HEK293T (cell line): ENCODE data around the gene KRTAP6-1.

ENCODE experiments used
- CTCF ChIA-PET: fragments of 350-600 bp; formaldehyde crosslinking; extraction: SDS; loops from one replicate; lab custom pipeline; 2021; ENCODE audit warnings: antibody characterized with exemption, inconsistent platforms; lab: Yijun Ruan, JAX
- POLR2A ChIA-PET: fragments of 350-600 bp; formaldehyde crosslinking; extraction: SDS; loops from one replicate; lab custom pipeline; 2020; ENCODE audit warnings: antibody characterized with exemption, inconsistent platforms; lab: Yijun Ruan, JAX
- DNase-seq: peaks from one replicate; pipeline ENCODE4 v3.0.0; 2012; ENCODE audit warnings: mixed read lengths; ENCODE audit errors: extremely low spot score
- ARNT ChIP-seq: fragments of 450-650 bp; IDR thresholded peaks from 2 replicates; pipeline ENCODE4 v1.6.1; 2017; ENCODE audit warnings: mild to moderate bottlenecking
- BHLHE40 ChIP-seq: fragments of 450-650 bp; IDR thresholded peaks from 2 replicates; pipeline ENCODE4 v1.6.1; 2016; ENCODE audit warnings: mild to moderate bottlenecking, moderate library complexity, borderline replicate concordance
- CTBP1 ChIP-seq: fragments of 450-650 bp; IDR thresholded peaks from 2 replicates; pipeline ENCODE4 v1.6.1; 2016; ENCODE audit warnings: borderline replicate concordance
- ELF4 ChIP-seq: fragments of 450-650 bp; IDR thresholded peaks from 2 replicates; pipeline ENCODE4 v1.6.1; 2017; ENCODE audit warnings: antibody characterized with exemption
- FOXA1 ChIP-seq: fragments of 450-650 bp; IDR thresholded peaks from 2 replicates; pipeline ENCODE4 v1.6.1; 2016; ENCODE audit warnings: mild to moderate bottlenecking
- FOXK2 ChIP-seq: fragments of 450-650 bp; IDR thresholded peaks from 2 replicates; pipeline ENCODE4 v1.6.1; 2016; ENCODE audit warnings: mild to moderate bottlenecking
- FOXM1 ChIP-seq: fragments of 450-650 bp; IDR thresholded peaks from 2 replicates; pipeline ENCODE4 v1.6.1; 2017; ENCODE audit warnings: mild to moderate bottlenecking, borderline replicate concordance
- HDGF ChIP-seq: fragments of 450-650 bp; IDR thresholded peaks from 2 replicates; pipeline ENCODE4 v1.6.1; 2017; ENCODE audit warnings: antibody characterized with exemption, borderline replicate concordance
- L3MBTL2 ChIP-seq: fragments of 450-650 bp; conservative IDR thresholded peaks from 2 replicates; pipeline ENCODE4 v1.6.1; 2016; ENCODE audit warnings: mild to moderate bottlenecking
- LEF1 ChIP-seq: fragments of 450-650 bp; IDR thresholded peaks from 2 replicates; pipeline ENCODE4 v1.6.1; 2017; ENCODE audit warnings: mild to moderate bottlenecking, borderline replicate concordance
- NFRKB ChIP-seq: fragments of 450-650 bp; IDR thresholded peaks from 2 replicates; pipeline ENCODE4 v1.6.1; 2016; ENCODE audit warnings: mild to moderate bottlenecking, moderate library complexity
- SP1 ChIP-seq: fragments of 450-650 bp; IDR thresholded peaks from 2 replicates; pipeline ENCODE4 v1.6.1; 2017
- SUZ12 ChIP-seq: fragments of 450-650 bp; IDR thresholded peaks from 2 replicates; pipeline ENCODE4 v1.6.1; 2016; ENCODE audit warnings: mild to moderate bottlenecking
- TARDBP ChIP-seq: fragments of 450-650 bp; IDR thresholded peaks from 2 replicates; pipeline ENCODE4 v1.6.1; 2016
- ZNF384 ChIP-seq: fragments of 450-650 bp; IDR thresholded peaks from 2 replicates; pipeline ENCODE4 v1.6.1; 2016
- TF ChIP-seq, protein P1 (sequence below): fragments of 450-650 bp; IDR thresholded peaks from 2 replicates; pipeline ENCODE4 v1.6.1; 2016

The KRTAP6-1 gene

DNA sequence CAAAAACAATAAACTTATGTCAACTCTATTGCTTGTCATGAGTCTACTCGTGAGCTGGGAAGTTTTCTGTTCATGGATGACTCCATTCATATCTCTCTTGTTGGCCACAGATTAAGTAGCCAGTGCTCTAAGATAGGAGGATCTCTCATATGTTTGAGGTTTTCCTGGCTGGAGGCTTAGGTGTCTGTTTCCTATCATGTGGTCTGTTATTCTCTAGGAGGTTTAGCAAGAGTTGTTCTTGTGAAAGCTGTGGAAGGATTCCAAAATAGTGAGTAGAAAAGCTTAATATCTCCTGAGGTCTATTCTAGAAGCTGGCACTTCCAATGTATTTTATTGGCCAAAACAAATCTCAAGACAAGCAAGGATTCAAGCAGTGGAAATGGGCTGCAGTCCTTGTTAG, 15.5 kb upstream of the KRTAP6-1 start:
- ChIA-PET CTCF (no interaction called here), POLR2A (no interaction called here)
- no peak for DNase-seq
- no peak for TF ChIP-seq FOXM1
- TF ChIP-seq SP1, result no peak
- TF ChIP-seq FOXA1, result no peak
- TF ChIP-seq LEF1, result no peak
- TF ChIP-seq FOXK2, result no peak
- no peak for TF ChIP-seq L3MBTL2

DNA sequence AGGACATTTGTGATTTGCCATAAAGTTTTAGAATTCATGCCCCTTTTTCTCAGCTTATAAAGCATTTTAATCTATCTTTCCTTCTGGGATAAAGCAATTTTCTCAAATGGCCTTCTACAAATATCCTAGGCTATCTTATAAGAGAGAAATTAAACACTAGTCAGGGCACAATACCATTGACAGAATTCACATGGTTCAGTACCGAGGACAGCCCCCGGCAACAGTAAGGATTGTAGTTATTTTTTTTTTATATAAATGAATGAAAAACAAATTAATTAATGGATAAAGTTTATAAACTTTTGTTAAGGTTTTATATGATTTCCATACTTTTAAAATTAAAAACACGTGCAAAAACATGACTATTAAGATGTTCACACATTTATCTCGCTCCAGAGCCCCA, 14.4 kb upstream of the KRTAP6-1 start:
- no peak for DNase-seq
- CTCF ChIA-PET, result no interaction called here
- POLR2A ChIA-PET, result no interaction called here
- TF ChIP-seq FOXM1, result no peak

DNA sequence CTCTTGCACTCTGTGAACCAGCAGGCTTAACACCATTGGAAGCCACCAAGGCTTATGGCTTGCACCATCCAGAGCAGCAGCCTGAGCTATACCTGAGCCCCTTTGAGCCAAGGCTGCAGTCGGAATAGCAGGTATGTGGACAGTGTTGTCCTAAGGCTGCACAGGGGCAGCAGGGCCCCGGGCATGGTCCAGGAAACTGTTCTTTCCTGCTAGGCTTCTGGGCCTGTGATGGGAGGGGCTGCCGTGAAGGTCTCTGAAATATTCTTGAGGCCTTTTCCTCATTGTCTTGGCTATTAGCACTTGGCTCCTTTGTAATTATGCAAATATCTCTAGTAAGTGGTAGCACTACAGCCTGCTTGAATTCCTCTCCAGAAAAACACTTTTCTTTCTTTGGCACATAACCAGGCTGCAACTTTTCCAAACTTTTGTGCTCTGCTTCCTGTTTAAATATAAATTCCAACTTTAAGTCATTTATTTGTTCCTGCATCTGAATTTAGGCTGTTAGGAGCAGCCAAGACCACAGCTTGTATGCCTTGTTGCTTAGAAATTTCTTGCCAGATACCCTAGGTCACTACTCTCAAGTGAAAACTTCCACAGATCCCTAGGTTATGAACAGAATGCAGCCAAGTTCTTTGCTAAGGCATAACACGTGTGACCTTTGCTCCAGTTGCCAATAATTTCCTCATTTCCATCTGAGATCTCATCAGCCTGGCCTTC, 11.9 kb upstream of the KRTAP6-1 start:
- ChIA-PET POLR2A (no interaction called here), CTCF (no interaction called here)
- no peak for DNase-seq
- no peak for TF ChIP-seq L3MBTL2
- no peak for TF ChIP-seq TARDBP
- no peak for TF ChIP-seq ZNF384
- no peak for TF ChIP-seq FOXA1
- no peak for TF ChIP-seq BHLHE40
- TF ChIP-seq, protein P1, sequence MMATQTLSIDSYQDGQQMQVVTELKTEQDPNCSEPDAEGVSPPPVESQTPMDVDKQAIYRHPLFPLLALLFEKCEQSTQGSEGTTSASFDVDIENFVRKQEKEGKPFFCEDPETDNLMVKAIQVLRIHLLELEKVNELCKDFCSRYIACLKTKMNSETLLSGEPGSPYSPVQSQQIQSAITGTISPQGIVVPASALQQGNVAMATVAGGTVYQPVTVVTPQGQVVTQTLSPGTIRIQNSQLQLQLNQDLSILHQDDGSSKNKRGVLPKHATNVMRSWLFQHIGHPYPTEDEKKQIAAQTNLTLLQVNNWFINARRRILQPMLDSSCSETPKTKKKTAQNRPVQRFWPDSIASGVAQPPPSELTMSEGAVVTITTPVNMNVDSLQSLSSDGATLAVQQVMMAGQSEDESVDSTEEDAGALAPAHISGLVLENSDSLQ, result no peak
- TF ChIP-seq FOXM1, result no peak
- TF ChIP-seq ARNT, result no peak
- TF ChIP-seq ELF4, result no peak
- TF ChIP-seq NFRKB, result no peak

DNA sequence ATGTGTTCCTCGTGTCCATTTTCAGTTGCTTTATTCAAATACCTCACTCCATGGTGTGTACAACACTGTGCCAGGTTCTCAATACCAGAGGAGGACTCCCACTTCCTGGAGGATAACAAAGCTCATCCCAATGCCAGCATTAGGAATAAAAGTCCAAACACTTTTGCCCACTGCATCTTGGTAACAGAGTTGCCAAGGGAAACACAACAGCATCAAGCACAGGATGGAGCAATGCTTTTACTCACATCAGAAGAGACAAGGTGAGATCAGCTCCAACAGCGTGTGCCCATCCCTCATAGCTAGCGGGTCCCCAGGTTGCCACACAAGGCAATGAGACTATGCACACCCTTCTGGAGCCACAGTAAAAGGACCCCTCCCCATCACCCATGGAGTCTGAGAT, 9.6 kb upstream of the KRTAP6-1 start:
- TF ChIP-seq CTBP1 (no peak), FOXM1 (no peak), NFRKB (no peak), ARNT (no peak), SUZ12 (no peak), SP1 (no peak), L3MBTL2 (no peak), HDGF (no peak), FOXK2 (no peak)
- TF ChIP-seq, protein P1, result no peak
- no peak for DNase-seq
- CTCF ChIA-PET, result no interaction called here
- POLR2A ChIA-PET, result no interaction called here

DNA sequence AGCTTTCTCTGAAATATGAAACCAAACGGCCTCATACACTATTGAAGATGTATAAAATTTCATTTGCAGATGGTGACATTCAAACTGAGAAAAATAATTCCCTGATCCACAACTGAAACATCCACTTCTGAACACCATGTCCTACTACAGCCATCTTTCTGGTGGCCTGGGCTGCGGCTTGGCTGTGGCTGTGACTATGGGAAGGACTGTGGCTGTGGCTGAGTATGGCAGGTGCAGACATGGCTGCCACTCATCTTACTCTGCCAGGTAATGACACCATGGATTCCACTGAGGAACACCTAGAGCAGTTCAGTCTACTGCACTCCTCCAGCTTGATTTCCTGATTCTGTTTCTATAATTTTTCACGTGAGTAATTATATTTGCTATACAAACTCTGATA, 6.8 kb upstream of the KRTAP6-1 start, which contains the start of gene KRTAP20-4:
TSS of gene KRTAP20-4 (plus strand) at position 106 of the 400 bp plus-strand sequence.
- DNase-seq, result no peak
- POLR2A ChIA-PET, result no interaction called here
- CTCF ChIA-PET, result no interaction called here
- no peak for TF ChIP-seq NFRKB
- no peak for TF ChIP-seq ARNT
- TF ChIP-seq SP1, result no peak
- TF ChIP-seq FOXM1, result no peak
- TF ChIP-seq ELF4, result no peak
- no peak for TF ChIP-seq TARDBP

DNA sequence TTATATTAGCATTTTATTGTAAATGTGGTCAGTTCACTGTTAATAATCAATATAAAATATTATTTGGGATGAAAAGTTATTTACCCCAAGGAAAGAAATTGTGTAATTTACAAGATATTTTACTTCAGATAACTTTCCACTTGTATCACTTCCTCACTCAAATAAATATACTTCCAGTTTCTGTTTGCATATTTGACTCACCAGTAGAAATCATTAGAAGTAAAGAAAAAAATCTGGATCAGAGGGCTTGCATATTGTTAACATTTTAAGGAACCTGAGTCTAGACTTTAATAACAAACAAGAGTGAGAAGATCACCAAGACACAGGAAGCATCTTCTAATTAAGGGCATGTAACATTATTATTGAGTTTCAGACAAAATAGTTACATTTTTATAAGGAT, 6.3 kb upstream of the KRTAP6-1 start:
- DNase-seq, result no peak
- CTCF ChIA-PET, result no interaction called here
- POLR2A ChIA-PET, result no interaction called here
- TF ChIP-seq FOXM1, result no peak
- TF ChIP-seq FOXA1, result no peak
- TF ChIP-seq NFRKB, result no peak
- TF ChIP-seq SUZ12, result no peak
- TF ChIP-seq CTBP1, result no peak
- TF ChIP-seq ARNT, result no peak
- TF ChIP-seq TARDBP, result no peak
- TF ChIP-seq ZNF384, result no peak
- no peak for TF ChIP-seq FOXK2
- TF ChIP-seq, protein P1, result no peak
- TF ChIP-seq BHLHE40, result no peak
- no peak for TF ChIP-seq SP1

DNA sequence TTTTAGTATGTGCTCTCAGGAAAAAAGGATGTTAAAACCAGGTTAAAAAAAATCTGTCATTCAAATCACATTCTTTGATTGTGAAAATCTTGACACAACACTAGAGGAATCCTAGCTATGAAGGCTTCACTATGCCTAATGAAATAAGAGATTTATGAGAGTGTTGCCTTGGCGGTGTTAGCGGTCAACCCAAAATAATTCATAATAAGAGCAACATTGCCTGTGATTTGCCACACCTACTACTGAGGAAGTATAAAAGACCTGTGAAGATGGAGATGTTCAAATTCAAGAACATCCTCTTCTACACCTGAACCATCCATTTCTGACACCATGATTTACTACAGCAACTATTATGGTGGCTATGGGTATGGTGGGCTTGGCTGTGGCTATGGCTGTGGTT, 2.4 kb upstream of the KRTAP6-1 start, which contains the start of gene KRTAP20-1:
TSS of gene KRTAP20-1 (plus strand) at position 301 of the 400 bp plus-strand sequence. CDS start at position 331, 30 bp downstream.
- ChIA-PET POLR2A (no interaction called here), CTCF (no interaction called here)
- TF ChIP-seq HDGF, result no peak
- no peak for TF ChIP-seq TARDBP
- TF ChIP-seq NFRKB, result no peak
- TF ChIP-seq, protein P1, result no peak
- TF ChIP-seq CTBP1, result no peak
- TF ChIP-seq SUZ12, result no peak
- TF ChIP-seq ARNT, result no peak
- no peak for TF ChIP-seq FOXK2
- no peak for TF ChIP-seq FOXA1
- no peak for TF ChIP-seq ZNF384
- TF ChIP-seq ELF4, result no peak
- no peak for TF ChIP-seq BHLHE40
- no peak for TF ChIP-seq SP1
- DNase-seq, result no peak
